ENCODE measurements around the gene IER2.
A peak's percentile ranks its signal among the peaks of the same experiment; 100 is the strongest.

IER2 gene, protein sequence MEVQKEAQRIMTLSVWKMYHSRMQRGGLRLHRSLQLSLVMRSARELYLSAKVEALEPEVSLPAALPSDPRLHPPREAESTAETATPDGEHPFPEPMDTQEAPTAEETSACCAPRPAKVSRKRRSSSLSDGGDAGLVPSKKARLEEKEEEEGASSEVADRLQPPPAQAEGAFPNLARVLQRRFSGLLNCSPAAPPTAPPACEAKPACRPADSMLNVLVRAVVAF

DNA sequence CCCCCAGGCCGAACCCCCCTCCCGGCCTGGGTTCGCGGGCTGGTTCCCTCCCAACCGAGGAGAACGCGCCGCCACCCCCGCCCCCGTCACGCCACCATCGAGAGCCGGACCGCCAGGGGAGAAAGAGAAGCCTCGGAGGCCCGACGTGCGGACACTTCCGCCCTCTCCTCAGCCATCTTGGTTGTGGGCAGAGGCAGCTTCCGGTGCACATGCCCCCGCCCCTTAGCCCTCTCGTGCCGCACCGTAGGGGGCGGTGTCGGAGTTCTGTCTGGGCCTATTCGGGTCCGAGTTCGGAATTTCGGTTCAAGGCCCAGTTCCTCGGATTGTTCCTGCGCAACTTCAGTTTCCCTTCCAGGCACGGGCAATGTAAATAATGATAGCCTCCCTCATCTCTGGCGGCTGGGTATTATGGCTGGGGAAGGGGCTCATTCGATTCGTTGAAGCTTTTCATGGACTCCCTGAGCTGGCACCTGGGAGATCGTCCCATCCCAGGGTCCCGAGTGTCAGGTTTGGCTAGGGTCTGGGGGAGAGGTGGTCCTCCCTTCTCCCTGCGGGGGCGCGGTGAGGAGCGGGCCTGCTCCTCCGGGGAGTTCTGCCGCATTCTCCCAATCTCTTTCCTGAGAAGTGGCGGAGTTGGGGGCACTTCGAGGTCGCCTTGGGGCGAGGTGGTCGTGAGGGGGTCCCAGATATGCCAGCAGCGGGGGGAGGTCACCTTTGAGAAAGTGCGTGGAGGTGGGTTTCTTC, at the start of gene IER2, which contains the start of gene STX10:
Gene IER2, plus strand, starts transcription at position 225 of the 744 bp plus-strand sequence. CDS start 2,776 bp downstream, outside the sequence.
Gene STX10, minus strand, starts transcription at position 189 of the 744 bp plus-strand sequence. CDS start 202 bp downstream, outside the sequence.
- DNase-seq: peak; percentile 32 to 77

DNA sequence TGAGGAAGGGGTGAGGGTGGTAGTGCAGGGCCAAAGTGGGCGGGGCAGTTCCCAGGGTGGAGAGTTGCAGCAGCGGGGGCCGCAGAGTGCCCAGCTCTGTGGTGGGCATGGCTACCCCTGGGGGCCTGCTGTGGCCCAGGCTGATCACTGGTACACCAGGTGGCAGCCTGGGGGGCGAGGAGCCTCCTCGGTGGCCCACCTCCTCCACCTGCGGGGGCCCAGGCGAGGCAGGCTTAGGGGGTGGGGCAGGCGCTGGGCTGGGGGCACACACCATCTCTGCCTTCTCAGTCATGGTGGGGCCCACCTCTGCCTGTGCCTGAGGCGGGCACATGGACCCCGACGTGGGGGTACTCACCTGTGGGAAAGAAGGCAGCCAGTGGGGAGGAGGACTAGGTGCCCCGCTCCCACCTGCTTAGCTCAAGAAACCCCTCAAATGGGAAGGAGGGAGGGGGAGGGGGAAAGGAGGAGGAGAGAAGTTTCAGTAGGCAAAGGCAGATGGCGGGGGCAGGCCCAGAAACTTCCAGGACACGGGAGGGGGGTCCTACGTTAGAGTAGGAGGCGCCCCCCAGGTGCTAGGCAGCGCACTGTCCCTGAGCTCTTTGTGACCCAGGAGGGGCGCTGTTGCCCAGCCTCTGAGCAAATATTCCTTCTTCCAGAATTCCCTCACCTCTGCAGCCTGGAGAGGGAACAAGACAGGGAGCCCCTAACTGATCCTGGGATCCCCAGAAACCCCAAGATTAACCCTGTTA, 49.2 kb upstream of the IER2 start:
- DNase-seq: no peak

DNA sequence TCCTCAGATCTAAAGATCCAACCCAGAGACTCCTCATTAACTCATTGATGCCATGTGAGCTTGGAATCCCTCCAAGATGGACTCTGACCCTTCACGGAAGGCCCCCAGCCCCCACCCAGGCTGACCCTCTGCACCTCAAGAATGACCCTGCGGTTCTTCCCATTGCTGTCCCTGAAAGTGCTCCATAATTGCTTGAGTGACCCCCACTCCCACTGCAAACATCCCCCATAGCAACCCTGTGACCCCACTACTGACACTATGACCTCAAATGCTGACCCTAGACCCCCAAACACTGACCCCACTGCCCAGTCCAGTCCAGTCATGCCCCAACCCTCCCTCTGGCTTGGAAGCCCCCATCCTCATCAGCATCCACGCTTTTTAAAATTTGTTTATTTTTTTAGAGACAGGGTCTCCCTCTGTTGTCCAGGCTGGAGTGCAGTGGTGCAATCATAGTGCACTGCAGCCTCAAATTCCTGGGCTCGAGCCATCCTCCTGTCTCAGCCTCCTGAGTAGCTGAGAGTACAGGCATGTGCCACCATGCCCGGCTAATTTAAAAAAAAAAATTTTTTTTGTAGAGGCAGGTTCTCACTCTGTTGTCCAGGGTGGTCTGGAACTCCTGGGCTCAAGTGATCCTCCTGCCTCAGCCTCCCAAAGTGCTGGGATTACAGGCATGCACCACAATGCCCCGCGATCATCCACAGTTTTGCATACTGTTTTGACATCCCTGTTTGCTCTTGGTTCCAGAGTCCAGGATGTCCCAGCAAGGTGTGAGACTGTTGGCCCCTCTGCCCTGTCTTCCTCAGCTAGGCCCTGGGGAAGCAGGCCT, 48.4 kb upstream of the IER2 start:
- DNase-seq: no peak

DNA sequence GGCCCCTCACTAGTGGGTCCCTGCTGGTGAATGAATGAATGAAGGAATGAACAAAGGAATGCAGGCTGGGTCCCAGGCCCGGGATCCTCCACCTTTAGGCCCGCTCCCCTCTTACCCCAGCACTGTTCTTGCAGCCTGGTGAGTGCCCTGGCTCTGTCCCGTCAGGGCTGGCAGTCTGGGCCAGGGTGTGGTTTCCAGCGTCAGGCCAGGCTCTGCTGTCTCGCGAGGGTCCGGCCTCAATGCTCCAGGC, 47.9 kb upstream of the IER2 start:
- DNase-seq: no peak

DNA sequence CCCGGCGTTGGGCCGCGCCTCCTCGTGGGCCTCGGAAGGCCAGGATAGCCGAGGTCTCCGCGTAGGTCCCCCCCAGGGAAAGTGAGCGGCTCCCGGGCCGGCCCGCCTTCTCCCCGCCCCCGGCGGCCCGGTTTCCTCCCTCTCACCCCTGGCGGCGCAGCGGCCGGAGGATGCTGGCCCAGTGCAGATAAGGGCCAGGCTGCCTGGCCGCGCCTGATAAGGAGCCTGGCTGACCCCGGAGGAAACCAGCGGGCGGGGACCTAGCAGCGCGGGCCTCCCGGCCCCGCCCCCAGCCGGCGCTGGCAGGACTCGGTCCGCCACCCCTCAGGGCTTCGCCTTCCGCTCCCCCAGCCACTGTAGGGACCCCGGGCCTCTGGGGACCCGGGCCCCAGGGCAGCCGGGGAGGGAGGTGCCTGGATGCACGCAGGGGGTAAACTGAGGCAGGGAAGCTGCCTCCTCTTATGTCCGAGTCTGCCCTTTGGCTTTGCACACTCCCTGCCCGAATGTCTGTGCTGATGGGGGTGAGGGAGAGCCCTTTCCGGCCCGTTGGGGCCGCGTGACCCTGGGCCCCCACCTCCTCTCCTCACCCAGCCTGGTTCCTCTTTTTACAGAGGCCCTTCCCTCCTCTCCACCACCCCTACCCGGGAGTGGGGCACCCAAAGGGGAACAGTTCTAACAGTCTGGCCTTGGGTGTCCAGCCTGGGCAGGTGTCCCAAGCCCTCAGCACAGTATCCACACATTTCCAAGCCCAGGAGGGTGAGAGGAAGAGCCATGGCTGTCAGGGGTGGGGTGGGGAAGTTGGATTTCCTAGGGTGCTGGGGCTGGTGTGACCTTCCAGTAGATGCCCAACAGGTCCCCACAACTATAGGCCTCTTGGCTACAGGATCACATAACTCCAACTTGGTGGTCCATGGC, 47.3 kb upstream of the IER2 start, which contains the start of gene LYL1:
Gene LYL1, minus strand, starts transcription at position 193 of the 915 bp plus-strand sequence. CDS start 1,687 bp downstream, outside the sequence.
- no peak for DNase-seq

DNA sequence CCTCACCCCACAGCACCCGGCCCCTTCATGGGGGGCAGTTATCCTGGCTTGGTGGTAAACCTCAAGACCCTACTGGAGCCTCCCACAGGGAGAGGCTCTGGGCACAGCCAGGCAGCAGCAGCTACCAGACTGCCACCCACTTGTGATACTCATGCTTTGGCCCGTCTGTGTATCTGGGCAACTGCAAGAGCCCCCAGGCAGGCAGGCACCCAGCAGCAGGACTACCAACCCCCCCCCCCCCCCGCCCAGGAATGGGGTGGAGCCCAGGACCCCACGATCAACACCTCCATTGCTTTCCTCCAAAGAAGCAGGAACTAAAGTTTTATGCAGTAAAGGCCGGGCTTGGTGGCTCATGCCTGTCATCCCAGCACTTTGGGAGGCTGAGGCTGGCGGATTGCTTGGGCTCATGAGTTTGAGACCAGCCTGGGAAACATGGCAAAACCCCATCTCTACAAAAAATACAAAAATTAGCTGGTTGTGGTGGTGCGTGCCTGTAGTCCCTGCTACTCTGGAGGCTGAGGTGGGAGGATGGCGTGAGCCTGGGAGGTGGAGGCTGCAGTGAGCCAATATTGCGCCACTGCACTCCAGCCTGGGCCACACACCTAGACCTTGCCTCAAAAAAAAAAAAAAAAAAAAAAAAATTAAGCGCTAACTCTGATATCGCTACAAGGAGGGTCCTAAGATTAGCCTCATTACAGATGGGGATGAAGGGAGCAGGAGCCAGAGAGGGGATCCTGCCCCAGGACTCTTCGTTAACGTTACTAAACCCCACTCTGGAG, 46.4 kb upstream of the IER2 start:
- DNase-seq: no peak

DNA sequence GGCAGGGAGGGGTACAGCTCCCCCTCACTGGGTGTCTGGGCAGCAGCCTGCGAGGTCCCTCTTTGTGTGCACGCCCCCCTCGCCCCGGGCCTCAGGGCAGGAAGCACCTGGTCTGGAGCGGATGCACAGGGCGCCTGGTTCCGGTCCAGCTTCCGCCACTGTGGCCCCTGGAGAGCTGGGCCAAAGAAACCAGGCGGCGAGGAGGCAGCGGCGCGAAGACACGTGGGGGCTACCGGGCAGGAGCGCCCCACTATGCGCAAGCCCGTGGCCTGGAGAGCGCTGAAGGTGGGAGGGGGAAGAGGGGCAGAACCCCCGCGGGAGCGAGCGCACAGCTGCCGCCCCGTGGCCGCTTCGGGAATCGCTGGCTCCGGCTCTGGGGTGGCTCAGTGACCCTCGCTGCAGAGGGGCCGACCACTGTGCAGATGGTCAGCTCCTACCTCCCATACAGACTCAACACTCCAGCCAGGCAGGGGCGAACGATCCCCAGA, 45.8 kb upstream of the IER2 start:
- no peak for DNase-seq

DNA sequence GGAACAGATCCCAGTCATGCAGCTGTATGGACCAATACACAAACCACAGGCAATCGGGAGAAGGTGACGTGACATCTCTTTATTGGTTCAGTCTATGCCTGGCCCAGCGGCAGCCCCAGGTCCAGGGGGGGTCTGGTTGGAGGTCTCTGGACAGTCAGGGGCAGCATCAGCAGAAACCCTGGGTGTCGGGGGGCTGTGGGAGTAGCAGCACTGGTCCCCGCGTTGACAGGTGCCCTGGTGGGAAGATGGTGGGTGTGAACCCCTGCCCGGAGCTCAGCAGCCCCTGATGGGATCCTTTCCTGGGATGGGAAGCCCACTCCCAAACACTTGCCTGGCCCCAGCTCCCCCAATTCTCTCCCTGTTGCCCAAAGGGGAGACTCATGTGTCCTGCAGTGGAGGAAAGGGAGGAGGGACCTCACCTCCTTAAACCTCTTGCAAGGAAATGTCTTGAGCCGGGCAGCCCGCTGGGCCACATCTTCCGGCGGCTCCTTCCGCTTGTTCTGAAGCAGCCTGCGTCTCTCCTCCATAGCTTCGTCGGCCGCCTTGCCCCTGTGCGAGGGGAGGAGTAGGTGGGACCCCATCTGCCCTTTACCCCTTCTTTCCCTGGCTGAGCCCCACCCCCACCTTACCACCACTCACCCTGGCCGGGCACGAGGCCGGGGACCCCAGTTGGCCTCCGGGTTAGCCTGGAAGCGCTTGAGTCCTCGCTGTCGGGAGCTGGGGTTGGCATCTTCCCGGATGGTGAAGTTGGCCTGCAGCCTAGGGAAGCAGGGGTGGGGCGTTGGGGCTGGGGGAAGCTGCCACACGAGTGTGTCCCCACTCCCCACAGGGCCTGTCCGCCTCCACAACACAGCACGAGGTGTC, 45.1 kb upstream of the IER2 start:
- DNase-seq: no peak

DNA sequence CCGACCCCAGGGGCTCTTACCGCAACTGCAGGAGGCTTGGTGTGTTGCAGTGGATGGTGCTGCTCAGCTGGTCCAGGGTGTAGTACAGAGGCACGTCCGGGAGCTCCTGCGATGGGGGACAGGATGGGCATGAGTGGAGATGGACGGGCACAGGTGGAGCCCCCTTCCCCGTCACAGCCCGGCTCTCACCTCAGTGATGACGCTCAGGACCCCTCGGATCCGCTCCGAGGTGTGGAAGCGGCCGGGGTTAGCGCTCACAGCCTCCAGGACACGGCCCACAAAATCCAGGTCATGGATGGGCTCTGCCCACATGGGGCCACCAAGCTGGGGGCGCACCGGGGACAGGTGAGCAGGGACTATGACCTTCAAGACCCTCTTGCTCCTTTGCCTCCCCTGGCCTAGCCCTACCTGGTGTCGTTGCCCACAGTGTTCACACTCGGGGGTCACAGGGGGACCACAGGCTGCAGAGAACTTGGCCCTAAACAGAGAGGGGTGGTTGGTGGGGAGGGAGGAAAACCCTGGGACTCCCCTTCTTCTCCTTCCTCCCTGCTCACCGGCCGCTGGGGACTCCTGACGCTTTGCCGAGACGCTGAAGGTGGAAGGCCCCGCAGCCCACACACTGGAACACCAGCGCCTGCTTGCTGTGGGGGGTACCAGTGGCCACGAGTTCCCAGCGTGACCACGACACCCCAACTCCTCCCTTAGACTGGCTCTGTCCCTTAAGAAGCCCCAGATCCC, 40.7 kb upstream of the IER2 start:
- no peak for DNase-seq

DNA sequence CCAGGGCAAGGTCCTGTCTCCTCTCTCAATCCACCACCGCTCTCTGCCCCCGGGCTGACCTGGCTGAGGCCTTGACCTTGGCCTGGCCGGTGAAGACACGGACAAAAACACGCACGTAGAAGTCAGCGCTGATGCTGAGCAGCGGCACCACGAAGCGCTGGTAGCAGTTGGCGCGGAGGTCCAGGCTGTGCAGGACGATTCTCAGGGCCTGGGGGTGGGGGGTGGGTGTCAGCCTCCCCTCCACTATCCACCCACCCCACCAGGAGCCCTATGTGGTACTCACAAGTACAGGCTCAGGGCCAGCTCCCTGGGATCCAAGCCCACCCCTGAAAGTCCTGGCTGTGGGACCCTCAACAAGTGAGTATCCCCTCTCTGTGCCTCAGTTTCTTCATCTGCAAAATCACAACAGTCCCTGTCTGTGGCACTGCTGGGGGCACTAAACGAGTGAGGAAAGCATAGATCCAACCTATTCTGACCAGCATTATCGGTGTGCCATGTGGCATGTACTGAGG, 40.1 kb upstream of the IER2 start:
- no peak for DNase-seq

DNA sequence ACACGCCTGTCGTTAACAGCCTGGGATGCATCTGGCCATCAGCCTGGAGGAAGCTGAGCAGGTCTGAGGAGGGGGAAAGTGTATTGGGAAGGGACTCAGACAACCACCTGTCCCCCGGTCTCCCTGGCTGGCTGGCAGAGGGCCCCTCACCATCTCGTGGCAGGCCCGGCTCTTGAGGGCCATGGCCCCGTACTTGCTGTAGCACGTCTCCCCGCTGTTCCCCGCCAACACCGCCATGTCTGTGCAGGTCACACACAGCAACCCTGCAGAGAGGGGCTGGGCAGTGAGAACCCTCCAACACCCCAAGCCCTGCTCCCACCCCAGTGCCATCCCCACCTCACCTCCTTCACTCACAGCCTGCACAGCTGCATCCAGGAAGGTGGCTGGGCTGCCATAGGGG, 37.7 kb upstream of the IER2 start:
- DNase-seq: no peak

DNA sequence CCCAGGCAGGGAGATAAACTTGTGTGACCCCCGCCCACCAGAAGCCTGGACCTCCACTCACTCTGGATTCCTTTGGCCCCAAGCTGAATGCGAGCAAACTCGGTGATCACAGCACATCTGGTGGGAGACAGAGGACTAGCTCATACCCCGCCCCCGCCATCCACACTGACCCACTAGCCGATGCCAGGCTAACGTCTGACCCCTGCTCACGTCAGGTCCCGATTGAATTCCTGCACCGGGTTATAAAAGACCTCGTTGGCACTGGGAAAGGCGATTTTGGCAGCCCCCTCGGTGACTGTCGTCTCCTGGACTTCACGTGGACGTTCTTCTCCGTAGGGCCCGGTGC, 34.3 kb upstream of the IER2 start:
- DNase-seq: no peak

DNA sequence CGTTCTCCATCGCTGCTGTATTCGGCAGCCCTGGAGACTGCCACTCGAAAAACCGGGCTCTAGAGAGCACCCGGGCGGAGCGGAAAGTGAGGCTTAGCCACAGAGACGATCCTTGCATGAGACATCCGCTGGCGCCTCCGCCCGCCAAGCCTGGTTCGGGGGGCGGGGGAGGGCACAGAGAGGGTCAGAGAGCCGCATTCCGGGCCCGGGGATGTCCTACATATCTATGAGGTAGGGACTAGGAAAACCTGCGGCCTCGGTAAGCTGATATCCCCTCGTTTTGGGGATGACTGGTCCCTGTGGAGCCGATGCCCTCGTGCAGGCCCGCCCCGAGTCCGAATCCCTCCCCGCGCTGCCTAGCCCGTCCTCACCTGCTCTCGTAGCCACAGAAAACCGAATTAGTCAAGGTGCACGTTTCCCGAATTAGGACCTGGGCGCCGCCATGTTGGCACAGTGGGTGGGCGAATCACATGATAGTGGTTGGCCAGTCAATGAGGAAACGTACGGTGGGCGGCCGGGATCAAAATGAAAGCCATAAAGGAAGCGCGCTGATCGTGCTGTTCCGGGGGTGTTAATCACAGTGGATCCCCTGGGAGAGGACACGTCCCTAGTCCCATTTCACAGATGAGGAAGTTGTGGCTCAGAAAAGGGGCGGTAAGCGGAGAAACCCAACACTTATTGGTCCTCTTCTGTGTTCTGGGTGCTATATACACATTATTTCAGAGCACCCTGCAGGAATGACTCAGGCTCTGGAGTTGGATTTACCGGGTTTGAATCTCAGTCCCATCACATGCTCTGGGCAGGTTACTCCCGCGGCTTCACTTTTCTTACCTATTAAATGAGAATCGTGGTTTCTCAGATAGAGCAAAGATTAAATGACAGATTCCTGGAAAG, 33.7 kb upstream of the IER2 start, which contains the start of gene TRMT1:
Gene TRMT1, minus strand, starts transcription at position 459 of the 894 bp plus-strand sequence. Its CDS starts 341 bp downstream, at position 118.
- peak; percentile 63 to 71 for DNase-seq

DNA sequence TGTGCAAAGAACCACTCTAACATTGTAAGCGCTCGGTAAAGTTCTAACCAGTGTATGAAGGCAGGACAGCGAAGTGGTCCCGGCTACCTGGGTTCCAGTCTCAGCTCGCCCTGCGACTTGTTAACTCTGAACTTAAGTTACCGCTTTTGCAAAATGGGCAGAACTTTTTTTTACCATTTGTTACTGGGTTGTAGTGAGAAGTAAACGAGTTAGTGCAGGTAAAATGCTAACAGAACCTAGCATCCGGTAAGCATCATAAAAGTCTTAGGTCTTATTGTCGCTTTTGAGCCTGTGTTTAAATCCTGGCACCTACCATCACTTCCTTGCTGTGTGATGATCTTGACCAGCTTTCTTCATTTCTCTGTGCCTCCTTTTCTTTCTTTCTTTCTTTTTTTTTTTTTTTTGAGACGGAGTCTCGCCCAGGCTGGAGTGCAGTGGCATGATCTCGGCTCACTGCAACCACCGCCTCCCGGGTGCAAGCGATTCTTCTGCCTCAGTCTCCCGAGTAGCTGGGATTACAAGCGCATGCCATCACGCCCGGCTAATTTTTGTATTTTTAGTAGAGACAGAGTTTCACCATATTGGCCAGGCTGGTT, 32.9 kb upstream of the IER2 start:
- DNase-seq: no peak

DNA sequence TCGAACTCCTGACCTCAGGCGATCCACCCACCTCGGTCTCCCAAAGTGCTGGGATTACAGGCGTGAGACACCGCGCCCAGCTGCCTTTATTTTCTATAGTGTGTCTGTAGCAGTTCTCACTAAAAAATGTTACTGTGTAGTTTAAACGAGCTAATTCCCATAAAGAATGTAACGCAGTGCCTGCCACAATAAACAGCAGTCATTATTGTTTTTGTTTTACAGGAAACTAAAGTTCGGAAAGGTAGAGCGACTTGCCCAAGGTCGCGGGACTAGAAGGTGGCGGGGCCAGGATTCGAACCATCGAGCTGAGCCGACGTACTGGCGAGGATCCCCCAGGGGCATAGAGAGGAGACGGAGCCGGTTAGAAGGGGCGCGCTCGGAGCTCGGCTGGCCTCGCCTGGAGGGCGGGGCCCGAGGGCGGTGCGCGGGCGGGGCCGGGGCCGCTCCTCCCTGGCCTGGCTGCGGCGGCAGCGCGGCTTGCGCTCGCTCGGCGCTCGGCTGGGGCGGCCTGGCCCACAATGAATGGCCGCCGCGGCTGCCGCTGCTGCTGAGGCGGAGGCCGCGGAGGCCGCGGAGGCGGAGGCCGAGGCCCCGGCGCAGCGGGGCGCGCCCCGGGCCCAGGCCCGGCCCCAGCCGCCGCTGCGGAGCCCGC, 32.3 kb upstream of the IER2 start, which contains the start of gene NACC1:
Gene NACC1, plus strand, starts transcription at position 493 of the 652 bp plus-strand sequence. CDS start 16,944 bp downstream, outside the sequence.
- peak; percentile 8 to 59 for DNase-seq

DNA sequence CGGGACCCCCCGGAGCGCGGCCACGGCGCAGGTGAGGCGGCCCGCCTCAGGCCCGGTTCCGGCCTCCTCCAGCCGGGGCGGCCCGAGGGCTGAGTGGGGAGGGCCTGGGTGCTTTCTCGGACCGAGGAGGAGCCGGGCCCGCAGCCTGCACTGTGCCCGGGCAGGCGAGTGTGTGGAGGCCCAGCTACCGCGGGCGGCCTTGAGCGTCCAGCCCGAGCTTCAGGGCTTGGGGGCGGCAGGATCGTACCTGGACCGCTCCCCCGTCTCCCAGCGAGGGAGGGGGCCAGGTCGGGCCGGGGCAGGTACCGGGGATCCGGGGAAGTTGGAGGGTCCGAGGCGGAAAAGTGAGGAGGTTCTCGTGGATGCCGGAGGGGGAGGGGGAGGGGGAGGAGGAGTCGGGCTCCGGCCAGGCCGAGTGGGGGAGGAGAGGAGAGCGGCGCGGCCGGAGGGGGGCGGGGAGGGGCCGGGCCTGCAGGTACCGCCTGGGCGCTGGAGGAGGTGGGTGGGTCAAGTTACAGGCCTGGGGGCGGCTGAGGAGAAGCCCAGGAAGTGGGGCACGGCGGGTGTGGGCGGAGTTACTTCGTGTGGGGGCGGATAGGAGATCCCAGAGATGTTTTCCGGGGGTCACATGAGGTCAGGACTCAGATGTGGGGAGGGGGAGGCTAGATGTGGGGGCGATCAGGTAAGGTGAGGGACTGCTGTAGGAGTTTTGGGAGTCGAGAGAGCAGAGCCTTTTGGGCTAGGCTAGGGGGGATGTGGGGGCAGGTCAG, 31.6 kb upstream of the IER2 start:
- DNase-seq: no peak
